CD4-positive, alpha-beta T cell (primary cell): ENCODE measurements around the gene MYO9B. TPM values are rescaled to one million over a fixed set of nuclear protein-coding genes. Genes with fewer than 3 reads are reported as not detected.

Experiments
- ATAC-seq: fragments of 200-7000 bp; cut with Tn5 transposase; one replicate; pipeline ENCODE4 v1.10.0; 2022; ENCODE audit warnings: mild to moderate bottlenecking; ENCODE audit not compliant: poor library complexity
- CTCF ChIA-PET: fragments of 350-600 bp; sonication (Branson Sonifier 250); formaldehyde crosslinking; loops from one replicate; lab custom pipeline; 2021; ENCODE audit warnings: antibody characterized with exemption, inconsistent platforms; lab: Charles Lee
- POLR2A ChIA-PET: fragments of 350-600 bp; sonication (Branson Sonifier 250); formaldehyde crosslinking; loops from one replicate; lab custom pipeline; 2021; ENCODE audit warnings: antibody characterized with exemption, inconsistent platforms; lab: Charles Lee
- DNase-seq, 14 experiments: peaks; one replicate each; pipeline ENCODE4 v3.0.0-alpha.2; 2013 to 2020; ENCODE audit warnings: mixed read lengths in 2 of 14
- H3K27ac ChIP-seq, 2 donors: one replicate each; pipeline versions ENCODE4 v1.5.1 to v1.7.0; 2013; ENCODE audit warnings: low read length in 2 of 2, low read depth in 1 of 2, mild to moderate bottlenecking in 1 of 2
- H3K27me3 ChIP-seq, 2 experiments: 1 replicate in 1 of 2; 2 replicates in 1 of 2; pipeline versions ENCODE4 v1.6.1 to v1.7.0; 2013; ENCODE audit warnings: low read length in 2 of 2, control low read depth in 1 of 2, mild to moderate bottlenecking in 1 of 2, moderate library complexity in 1 of 2; ENCODE audit not compliant: insufficient read depth in 2 of 2, control insufficient read depth in 1 of 2
- H3K36me3 ChIP-seq: one replicate; pipeline ENCODE4 v1.6.1; 2013; ENCODE audit warnings: low read length, control low read depth; ENCODE audit not compliant: insufficient read depth
- H3K4me1 ChIP-seq: one replicate; pipeline ENCODE4 v1.6.1; 2013; ENCODE audit warnings: low read length, control low read depth; ENCODE audit not compliant: insufficient read depth
- H3K4me3 ChIP-seq: one replicate; pipeline ENCODE4 v1.5.1; 2013; ENCODE audit warnings: mild to moderate bottlenecking, low read length, moderate library complexity
- H3K9me3 ChIP-seq, 2 experiments: 1 replicate in 1 of 2; 2 replicates in 1 of 2; pipeline versions ENCODE4 v1.6.1 to v1.7.0; 2013; ENCODE audit warnings: low read length in 2 of 2, mild to moderate bottlenecking in 2 of 2, control low read depth in 1 of 2, moderate library complexity in 1 of 2; ENCODE audit not compliant: control insufficient read depth in 1 of 2, insufficient read depth in 1 of 2
- H3K27ac Mint-ChIP-seq: one replicate; pipeline ENCODE4 v1.8.0; 2020; ENCODE audit warnings: mixed read lengths
- H3K27me3 Mint-ChIP-seq: one replicate; pipeline ENCODE4 v1.8.0; 2021; ENCODE audit warnings: mixed read lengths
- H3K36me3 Mint-ChIP-seq: one replicate; pipeline ENCODE4 v1.8.0; 2021; ENCODE audit warnings: low read depth, mixed read lengths
- H3K4me1 Mint-ChIP-seq: one replicate; pipeline ENCODE4 v1.8.0; 2021; ENCODE audit warnings: low read depth, mixed read lengths
- H3K4me3 Mint-ChIP-seq: one replicate; pipeline ENCODE4 v1.8.0; 2020; ENCODE audit warnings: mild to moderate bottlenecking, mixed read lengths
- H3K9me3 Mint-ChIP-seq: one replicate; pipeline ENCODE4 v1.8.0; 2020; ENCODE audit warnings: mixed read lengths
- intact Hi-C, 2 experiments: fragments of 100-400 bp; cut with DNase I in 1 of 2; cut with micrococcal nuclease in 1 of 2; formaldehyde crosslinking; loops; one replicate each; pipeline versions ENCODE4 v1.15.1 to v1.9.0; 2023 to 2025; cut with DNase I, micrococcal nuclease
- total RNA-seq, 174 experiments: library from RNA in 2 of 174; stranded (reverse) in 2 of 174; gene quantifications; one replicate each; pipeline ENCODE4 v1.2.3 and lab custom pipeline; 2021 to 2026
- TF ChIP-seq, protein P1 (sequence below): fragments of 200-600 bp; IDR thresholded peaks from one replicate; pipeline ENCODE4 v1.8.0; 2022; ENCODE audit warnings: antibody characterized with exemption, mild to moderate bottlenecking

The MYO9B gene
- total RNA-seq, 2 experiments from 2014 or later, result 176 to 184 TPM

GRCh38 chr19:17108453-17108784, 32.8 kb downstream of the MYO9B start:
- Histone ChIP-seq H3K36me3 (peaks cover 70% of the 10 kb centered on the region), H3K9me3 (no peaks in the 10 kb centered on the region), H3K27ac (no peak overlapping the region), H3K27me3 (no peaks in the 10 kb centered on the region), H3K4me1 (peaks cover 47% of the 10 kb centered on the region), H3K4me3 (no peak overlapping the region)
- ATAC-seq, result no peak
- H3K4me1 Mint-ChIP-seq, result peaks cover 26% of the 10 kb centered on the region
- no peak for DNase-seq
- no peaks in the 10 kb centered on the region for H3K27me3 Mint-ChIP-seq
- H3K4me3 Mint-ChIP-seq, result no peak overlapping the region
- no peaks in the 10 kb centered on the region for H3K9me3 Mint-ChIP-seq
- ChIA-PET POLR2A (interaction anchor here (3.2 kb wide), 1 partner anchor 17 kb away, joined by 10 read pairs; no protein-coding TSS in a partner anchor), CTCF (no interaction called here)
- TF ChIP-seq, protein P1, sequence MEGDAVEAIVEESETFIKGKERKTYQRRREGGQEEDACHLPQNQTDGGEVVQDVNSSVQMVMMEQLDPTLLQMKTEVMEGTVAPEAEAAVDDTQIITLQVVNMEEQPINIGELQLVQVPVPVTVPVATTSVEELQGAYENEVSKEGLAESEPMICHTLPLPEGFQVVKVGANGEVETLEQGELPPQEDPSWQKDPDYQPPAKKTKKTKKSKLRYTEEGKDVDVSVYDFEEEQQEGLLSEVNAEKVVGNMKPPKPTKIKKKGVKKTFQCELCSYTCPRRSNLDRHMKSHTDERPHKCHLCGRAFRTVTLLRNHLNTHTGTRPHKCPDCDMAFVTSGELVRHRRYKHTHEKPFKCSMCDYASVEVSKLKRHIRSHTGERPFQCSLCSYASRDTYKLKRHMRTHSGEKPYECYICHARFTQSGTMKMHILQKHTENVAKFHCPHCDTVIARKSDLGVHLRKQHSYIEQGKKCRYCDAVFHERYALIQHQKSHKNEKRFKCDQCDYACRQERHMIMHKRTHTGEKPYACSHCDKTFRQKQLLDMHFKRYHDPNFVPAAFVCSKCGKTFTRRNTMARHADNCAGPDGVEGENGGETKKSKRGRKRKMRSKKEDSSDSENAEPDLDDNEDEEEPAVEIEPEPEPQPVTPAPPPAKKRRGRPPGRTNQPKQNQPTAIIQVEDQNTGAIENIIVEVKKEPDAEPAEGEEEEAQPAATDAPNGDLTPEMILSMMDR, result no peak
- H3K36me3 Mint-ChIP-seq, result peaks cover 80% of the 10 kb centered on the region
- peak overlapping the region; percentile 42 for H3K27ac Mint-ChIP-seq
- intact Hi-C loops, result no loop called here

- intact Hi-C loops, result no loop called here
- ChIA-PET POLR2A (interaction anchor here (3.2 kb wide), 1 partner anchor 16 kb away, joined by 10 read pairs; no protein-coding TSS in a partner anchor), CTCF (no interaction called here)
- peaks cover 66% of the 10 kb centered on the region for H3K36me3 ChIP-seq
- H3K27ac ChIP-seq, result no peak overlapping the region
- peaks cover 81% of the 10 kb centered on the region for H3K36me3 Mint-ChIP-seq
- TF ChIP-seq, protein P1, result no peak
- H3K4me1 Mint-ChIP-seq, result peaks cover 24% of the 10 kb centered on the region
- H3K27me3 Mint-ChIP-seq, result no peaks in the 10 kb centered on the region
- H3K9me3 Mint-ChIP-seq, result no peaks in the 10 kb centered on the region
- H3K4me3 ChIP-seq, result no peak overlapping the region
- H3K27me3 ChIP-seq, result no peaks in the 10 kb centered on the region
- peaks cover 45% of the 10 kb centered on the region for H3K4me1 ChIP-seq
- DNase-seq (no peak), ATAC-seq (no peak)
- H3K27ac Mint-ChIP-seq, result peak overlapping the region; percentile 75
- H3K9me3 ChIP-seq, result no peaks in the 10 kb centered on the region
- H3K4me3 Mint-ChIP-seq, result no peak overlapping the region
These were observed 33.7 kb downstream of the MYO9B start for GRCh38 chr19:17109300-17109699.

GRCh38 chr19:17109962-17110598, 34.5 kb downstream of the MYO9B start:
- Histone ChIP-seq H3K4me3 (no peak overlapping the region), H3K27ac (peak overlapping the region in 1 of 2 donors; percentile 21), H3K4me1 (peaks cover 45% of the 10 kb centered on the region), H3K9me3 (no peaks in the 10 kb centered on the region), H3K36me3 (peaks cover 62% of the 10 kb centered on the region), H3K27me3 (no peaks in the 10 kb centered on the region)
- ChIA-PET CTCF (no interaction called here), POLR2A (interaction anchor here (1.2 to 3.2 kb wide), 2 partner anchors 15 to 74 kb away, joined by 3 to 10 read pairs; no protein-coding TSS in a partner anchor)
- intact Hi-C loops, result no loop called here
- H3K36me3 Mint-ChIP-seq, result peaks cover 82% of the 10 kb centered on the region
- H3K27me3 Mint-ChIP-seq, result no peaks in the 10 kb centered on the region
- peaks cover 24% of the 10 kb centered on the region for H3K4me1 Mint-ChIP-seq
- H3K9me3 Mint-ChIP-seq, result no peaks in the 10 kb centered on the region
- ATAC-seq, result peak; percentile 37
- peak overlapping the region; percentile 75 for H3K27ac Mint-ChIP-seq
- TF ChIP-seq, protein P1, result no peak
- H3K4me3 Mint-ChIP-seq, result no peak overlapping the region
- DNase-seq, result peak in 3 of 14 experiments; percentile 43 to 70 (median 65)
